MG63 (cell line): ENCODE measurements around the gene ACOT7. TPM values are rescaled to one million over a fixed set of nuclear protein-coding genes. Genes with fewer than 3 reads are reported as not detected.

ENCODE experiments used
- DNase-seq: peaks from one replicate; pipeline ENCODE4 v3.0.0-alpha.2; 2020
- H3K27me3 ChIP-seq: fragments of 250-450 bp; sonication (Bioruptor Pico); 2 replicates; pipeline ENCODE4 v1.5.1; 2020; ENCODE audit warnings: mild to moderate bottlenecking, moderate library complexity
- H3K36me3 ChIP-seq: fragments of 250-450 bp; sonication (Bioruptor Pico); 2 replicates; pipeline ENCODE4 v1.5.1; 2020; ENCODE audit warnings: mild to moderate bottlenecking, moderate library complexity
- H3K4me3 ChIP-seq: fragments of 250-450 bp; sonication (Bioruptor Pico); 2 replicates; pipeline ENCODE4 v1.5.1; 2020; ENCODE audit warnings: mild to moderate bottlenecking, moderate library complexity
- H3K9me3 ChIP-seq: fragments of 250-450 bp; sonication (Bioruptor Pico); 2 replicates; pipeline ENCODE4 v1.5.1; 2020; ENCODE audit warnings: mild to moderate bottlenecking, moderate library complexity
- total RNA-seq: library from RNA; depleted of rRNA; stranded (reverse); fragments of >200 nt; shearing (Covaris generic); gene quantifications from 2 replicates; pipeline ENCODE4 v1.2.3, GENCODE V29; 2014; ENCODE audit warnings: low replicate concordance

ACOT7 gene
- total RNA-seq, 1 experiment from 2014 or later = 91.4 TPM

DNA sequence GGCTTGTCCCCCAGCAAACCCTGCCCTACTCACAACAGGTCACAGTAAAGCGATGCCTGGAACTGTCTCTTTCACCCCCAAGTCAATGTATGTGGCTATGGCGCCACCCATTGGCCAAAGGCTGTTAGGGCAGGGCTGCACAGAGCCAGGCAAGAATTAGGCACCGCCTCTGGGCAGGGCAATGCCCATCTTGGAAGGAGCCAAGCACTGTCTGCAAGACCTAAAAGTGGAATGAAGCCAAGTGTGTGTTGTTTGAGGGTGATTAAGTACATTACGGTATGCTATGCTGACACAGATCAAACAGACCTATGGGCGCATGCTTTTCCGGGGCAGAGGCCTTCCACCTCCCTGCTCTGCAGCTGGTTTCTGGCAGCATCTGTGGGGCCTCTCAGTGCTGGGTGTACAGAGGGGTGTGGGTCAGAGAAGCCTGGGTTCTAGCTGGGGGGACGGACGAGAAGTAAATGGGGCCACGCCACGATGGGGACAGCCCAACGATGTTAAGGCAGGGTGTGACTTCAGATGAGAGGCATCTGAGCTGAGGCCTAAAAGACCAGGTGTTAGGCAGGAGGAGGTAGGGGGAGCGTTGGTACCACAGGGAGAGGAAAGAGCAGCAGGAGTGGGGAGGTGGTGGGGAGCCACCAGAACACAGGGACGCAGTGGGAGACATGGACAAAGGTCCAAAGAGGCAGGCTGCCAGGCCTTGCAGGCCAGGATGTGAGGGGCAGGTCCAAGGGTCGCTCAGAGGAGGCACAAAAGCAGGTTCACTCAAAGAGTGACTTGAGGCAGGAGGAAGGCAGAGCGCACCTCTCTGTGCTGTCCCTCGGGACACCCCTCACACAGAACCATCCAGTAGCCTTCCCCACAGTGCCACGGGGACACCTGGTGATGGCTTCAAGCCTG is 49.8 kb downstream of the ACOT7 start:
- Histone ChIP-seq H3K4me3 (no peak overlapping the region), H3K27me3 (no peaks in the 10 kb centered on the region), H3K9me3 (no peaks in the 10 kb centered on the region), H3K36me3 (peaks cover 5% of the 10 kb centered on the region)
- DNase-seq = peak; percentile 79

DNA sequence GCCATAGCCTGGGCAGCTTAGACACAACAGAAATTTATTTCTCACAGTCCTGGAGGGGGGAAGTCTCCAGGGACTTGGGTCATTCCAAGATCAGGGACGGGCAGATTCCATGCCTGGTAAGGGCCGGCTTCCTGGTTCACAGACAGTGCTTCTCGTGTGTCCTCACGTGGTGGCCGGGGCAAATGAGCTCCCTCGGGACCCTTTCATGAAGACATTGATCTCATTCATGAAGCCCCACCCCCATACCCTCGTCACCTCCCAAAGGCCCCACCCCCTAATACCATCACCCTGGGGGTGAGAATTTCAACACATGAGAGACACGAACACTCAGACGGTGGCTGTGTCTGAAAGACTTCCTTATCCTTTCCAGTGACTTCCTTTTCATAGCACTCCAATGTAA is 51.5 kb downstream of the ACOT7 start:
- H3K4me3 ChIP-seq = no peak overlapping the region
- no peak for DNase-seq
- H3K27me3 ChIP-seq = no peaks in the 10 kb centered on the region
- H3K9me3 ChIP-seq = no peaks in the 10 kb centered on the region
- H3K36me3 ChIP-seq = no peaks in the 10 kb centered on the region

DNA sequence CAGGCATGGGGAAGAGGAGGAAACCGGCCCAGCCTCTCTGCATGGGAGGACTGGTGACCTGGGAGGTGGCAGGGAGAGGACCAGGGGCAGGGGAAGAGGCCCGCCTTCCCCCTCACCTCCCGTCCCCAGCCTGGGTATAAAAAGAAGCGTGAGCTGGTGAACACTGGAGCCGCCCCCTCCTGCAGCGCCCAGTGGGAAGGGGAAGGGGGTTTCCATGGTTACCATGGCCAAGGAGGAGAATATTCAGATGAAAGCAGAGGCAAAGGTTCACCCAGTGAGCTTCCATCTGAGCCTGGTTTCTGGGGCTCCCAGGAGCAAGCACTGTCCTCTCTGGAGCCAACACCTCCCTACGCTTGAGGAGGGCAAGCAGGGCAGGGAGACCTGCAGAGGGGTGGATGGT is 54.9 kb downstream of the ACOT7 start:
- no peak overlapping the region for H3K4me3 ChIP-seq
- no peaks in the 10 kb centered on the region for H3K9me3 ChIP-seq
- no peaks in the 10 kb centered on the region for H3K27me3 ChIP-seq
- no peak for DNase-seq
- no peaks in the 10 kb centered on the region for H3K36me3 ChIP-seq

DNA sequence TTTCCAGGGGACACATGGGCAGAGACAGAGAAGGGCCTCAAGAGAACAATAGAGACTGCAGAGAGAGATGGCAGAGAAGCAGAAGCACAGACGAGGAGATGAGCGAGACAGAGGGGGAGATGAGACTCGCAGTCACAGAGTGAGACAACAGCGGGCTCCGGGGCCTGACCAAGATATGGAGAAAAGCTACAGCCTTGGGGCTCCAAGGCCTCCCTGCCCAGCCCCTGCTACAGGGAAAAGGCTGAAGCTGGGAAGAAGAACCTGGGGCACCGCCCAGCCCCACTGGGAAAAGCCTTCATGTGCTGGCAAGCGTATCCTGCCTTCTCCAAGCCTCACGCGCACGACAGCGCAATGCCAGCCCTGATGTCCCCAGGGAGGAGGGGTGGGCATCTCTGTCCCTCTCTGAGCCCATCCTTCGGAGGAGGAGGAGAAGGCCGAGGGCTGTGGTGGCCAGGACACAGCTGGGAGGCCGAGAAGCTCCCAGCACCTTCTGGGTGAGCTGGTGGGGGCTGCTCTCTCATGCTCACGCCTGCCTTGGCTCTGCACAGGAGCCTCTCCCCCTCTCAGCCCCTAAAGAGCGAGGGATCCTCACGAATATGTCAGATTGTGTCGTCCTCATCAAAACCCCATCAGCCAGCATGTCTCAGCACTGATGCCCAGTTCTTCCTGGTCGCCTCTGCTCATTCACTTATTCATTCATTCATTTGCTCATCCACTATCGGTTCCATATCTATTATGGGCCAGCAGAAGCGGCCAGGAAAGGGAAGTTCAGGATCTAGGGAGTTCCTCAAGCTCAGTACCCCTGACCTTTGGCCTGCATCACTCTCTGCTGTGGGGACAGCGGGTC is 56.6 kb downstream of the ACOT7 start:
- Histone ChIP-seq H3K36me3 (no peaks in the 10 kb centered on the region), H3K27me3 (no peaks in the 10 kb centered on the region), H3K9me3 (no peaks in the 10 kb centered on the region), H3K4me3 (no peak overlapping the region)
- DNase-seq = no peak

DNA sequence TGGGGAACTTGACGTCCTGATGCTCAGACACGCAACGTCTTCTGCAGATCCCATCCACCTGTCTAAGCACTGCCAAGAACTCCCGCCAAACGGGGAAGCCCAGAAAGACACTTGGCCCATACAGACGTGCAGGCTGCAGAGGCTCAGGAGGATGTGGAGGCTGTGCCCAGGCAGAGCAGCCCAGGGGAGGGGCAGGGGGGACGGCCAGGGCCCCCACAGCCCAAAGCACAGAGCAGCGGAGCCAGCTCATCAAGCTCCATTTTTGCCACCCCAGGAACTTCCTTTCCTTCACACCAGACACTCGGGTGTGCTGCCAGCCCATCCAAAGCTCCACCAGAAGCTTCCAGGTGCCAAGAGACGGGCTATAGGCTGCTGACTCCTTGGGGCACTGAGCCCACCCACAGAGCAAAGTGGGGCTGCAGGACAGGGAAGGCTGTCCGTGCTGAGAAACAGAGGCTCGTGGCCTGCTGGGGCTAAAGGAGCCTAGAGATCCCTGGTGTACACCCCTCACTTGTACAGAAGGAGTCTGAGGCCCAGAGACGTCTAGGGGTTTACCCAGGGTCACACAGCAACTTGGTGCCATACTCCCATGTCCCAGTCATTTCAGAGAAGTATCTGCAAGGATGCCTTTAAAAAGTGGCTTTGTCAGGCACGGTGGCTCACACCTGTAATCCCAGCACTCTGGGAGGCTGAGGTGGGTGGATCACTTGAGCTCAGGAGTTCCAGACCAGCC is 59.1 kb downstream of the ACOT7 start:
- Histone ChIP-seq H3K4me3 (no peak overlapping the region), H3K27me3 (no peaks in the 10 kb centered on the region), H3K36me3 (no peaks in the 10 kb centered on the region), H3K9me3 (no peaks in the 10 kb centered on the region)
- DNase-seq = no peak

DNA sequence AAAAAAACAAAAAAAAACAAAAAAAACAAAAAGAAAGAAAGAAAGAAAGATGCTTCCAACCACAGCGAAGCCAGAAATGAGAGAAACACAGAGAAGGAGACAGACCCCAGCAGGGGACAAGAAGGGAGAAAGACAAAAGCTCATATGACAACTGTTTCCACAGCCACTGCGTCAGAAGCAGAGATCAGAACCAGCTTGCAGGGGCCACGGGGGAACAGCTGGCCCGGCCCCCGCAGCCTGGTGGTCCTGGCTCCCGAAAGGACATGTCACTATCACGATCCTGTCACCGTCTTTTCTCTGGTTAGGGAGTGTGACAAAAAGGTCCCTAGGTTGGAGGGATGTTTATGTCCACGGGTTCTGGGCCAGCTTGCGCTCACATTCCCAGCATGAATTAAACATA is 60.7 kb downstream of the ACOT7 start:
- Histone ChIP-seq H3K36me3 (peaks cover 5% of the 10 kb centered on the region; the same call in 1 of the 2 replicates), H3K9me3 (no peaks in the 10 kb centered on the region), H3K4me3 (no peak overlapping the region), H3K27me3 (no peaks in the 10 kb centered on the region)
- DNase-seq = no peak

DNA sequence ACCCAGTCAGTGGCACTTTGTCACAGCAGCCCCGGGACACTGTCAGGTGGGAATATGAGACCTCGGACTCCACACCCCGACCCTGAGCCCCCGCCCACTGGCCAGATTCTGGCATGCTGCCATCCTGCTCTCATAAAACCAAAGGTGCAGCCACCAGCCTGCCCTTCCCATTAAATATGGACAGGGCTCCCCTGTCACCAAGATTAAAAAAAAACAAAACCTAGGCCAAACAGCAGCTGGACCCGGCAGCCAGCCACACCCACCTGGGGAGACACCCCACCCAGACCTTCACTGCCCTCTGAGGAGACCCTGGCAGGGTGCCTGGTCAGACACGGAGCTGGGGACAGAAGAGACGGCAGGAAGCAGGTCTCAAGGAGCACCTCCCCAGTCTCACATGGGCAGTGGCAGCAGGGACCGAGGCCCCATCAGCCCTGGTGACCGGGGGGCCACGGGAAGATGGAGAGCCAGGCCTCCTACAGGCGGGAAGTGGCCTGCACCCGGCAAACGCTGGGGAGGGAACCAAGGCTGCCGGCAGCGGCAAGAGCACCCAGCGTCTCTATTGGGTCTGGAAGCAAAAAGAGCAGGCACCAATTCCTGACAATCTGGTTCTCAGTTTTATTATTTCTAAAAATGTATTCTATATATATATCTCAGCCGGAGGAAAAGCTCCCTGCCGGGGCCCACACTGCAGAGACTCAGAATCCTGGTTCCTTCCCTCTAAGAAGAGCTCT is 61.9 kb downstream of the ACOT7 start:
- no peak for DNase-seq
- H3K27me3 ChIP-seq = no peaks in the 10 kb centered on the region

DNA sequence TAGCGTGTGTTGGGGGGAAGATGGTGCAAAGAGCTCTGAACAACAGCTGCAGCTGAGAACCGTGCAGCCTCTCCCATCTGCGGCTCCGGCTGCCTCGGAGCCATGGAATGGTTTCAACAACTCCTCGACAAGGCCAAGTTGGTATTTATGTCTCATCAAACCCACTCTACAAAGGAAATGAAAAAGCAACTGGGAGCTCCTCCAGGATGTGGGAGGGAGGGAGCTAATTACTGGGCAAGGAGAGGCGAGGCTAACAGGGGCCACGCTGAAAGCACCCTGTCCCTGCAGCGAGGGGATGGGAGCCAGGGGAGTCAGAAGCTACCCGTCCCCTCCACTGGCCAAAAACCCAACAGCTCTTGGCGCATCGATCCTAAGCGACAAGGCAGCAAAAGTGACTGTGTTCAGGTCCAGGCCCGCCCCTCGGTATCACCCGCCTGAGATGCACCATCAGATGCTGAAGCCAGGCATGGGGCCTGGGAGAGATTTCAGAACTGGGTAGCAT is 63.1 kb downstream of the ACOT7 start:
- DNase-seq = peak; percentile 80
- no peak overlapping the region for H3K4me3 ChIP-seq
- peaks cover 17% of the 10 kb centered on the region; the same call in 1 of the 2 replicates for H3K36me3 ChIP-seq
- no peaks in the 10 kb centered on the region for H3K27me3 ChIP-seq
- no peaks in the 10 kb centered on the region for H3K9me3 ChIP-seq

More for the DNA sequence above, 61.9 kb downstream of the ACOT7 start:
- no peak overlapping the region for H3K4me3 ChIP-seq
- peaks cover 11% of the 10 kb centered on the region; the same call in 1 of the 2 replicates for H3K36me3 ChIP-seq
- no peaks in the 10 kb centered on the region for H3K9me3 ChIP-seq

DNA sequence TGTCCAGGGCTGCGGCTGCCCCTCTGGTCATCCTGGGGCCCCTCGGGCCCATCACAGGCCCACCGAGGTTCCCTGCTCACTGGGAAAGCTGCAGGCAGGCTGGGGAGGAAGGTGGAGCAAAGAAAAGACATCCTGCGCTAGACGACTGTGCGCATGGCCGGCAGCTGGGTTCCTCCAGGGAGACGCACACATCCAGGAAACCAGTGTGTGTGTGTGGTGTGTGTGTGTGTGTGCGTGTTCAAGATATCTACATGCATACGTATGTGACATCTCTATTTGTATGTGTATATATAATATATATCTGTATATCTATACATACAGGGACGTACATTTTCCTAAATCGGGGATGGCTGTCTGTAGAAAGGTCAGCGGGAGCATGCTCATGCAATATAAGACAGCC is 63.7 kb downstream of the ACOT7 start:
- DNase-seq = no peak
- peaks cover 17% of the 10 kb centered on the region; the same call in 1 of the 2 replicates for H3K36me3 ChIP-seq
- no peak overlapping the region for H3K4me3 ChIP-seq
- no peaks in the 10 kb centered on the region for H3K27me3 ChIP-seq
- no peaks in the 10 kb centered on the region for H3K9me3 ChIP-seq

DNA sequence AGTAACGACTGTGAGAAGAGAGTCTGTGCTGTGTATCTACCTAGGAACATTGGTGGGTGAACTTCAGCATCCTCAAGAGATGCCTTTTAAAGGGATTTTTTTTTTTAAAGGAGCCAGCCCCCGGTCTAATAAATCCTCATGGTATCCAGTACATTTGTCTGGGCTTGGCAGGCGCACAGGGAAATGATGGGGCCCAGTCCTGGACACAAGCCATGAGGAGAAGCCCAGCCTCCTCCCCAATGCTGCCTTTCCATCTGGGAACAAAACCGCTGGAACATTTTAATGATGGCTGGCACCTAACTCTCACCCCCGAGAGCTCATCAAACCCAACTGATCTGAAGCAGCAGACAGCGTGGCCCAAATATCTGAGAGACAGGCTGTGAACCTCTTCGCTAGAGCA is 64.2 kb downstream of the ACOT7 start:
- DNase-seq = peak; percentile 42
- Histone ChIP-seq H3K9me3 (no peaks in the 10 kb centered on the region), H3K4me3 (no peak overlapping the region), H3K27me3 (no peaks in the 10 kb centered on the region), H3K36me3 (peaks cover 17% of the 10 kb centered on the region; the same call in 1 of the 2 replicates)

DNA sequence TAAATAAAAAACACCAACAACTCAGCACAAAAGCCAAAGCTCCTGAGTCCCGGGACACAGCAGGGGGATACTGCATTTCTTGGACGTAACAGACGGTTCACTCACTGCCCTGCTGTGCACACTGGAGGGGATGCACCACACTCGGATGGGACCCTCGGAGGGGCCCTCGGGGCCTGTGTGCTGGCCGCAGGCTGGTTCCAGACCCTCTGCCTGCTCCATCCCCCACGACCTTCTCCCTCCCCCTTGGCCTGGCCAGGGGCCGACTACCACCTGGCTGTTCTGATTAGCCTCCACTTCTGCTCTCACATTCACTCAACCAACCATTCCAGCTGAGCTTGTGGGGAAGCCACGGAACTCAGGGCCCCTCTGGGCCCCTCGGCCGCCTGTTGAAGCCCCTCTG is 64.9 kb downstream of the ACOT7 start:
- Histone ChIP-seq H3K4me3 (no peak overlapping the region), H3K27me3 (no peaks in the 10 kb centered on the region), H3K9me3 (no peaks in the 10 kb centered on the region), H3K36me3 (peaks cover 17% of the 10 kb centered on the region; the same call in 1 of the 2 replicates)
- no peak for DNase-seq

DNA sequence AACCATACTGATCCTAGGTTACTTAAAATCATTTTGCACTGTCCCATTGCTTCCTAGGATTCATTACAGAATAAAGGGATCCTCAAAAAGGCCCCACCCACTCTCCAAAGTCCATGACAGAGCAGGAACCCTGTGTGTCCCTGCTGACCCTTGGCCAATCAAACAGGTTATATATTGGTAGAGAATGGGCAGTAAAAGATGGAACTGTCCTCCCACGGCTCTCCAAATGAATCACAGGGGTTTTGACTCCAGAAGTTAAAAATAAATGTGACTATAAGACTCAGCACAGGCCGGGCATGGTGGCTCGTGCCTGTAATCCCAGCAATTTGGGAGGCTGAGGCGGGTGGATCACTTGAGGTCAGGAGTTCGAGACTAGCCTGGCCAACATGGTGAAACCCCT is 65.5 kb downstream of the ACOT7 start:
- Histone ChIP-seq H3K36me3 (peaks cover 17% of the 10 kb centered on the region; the same call in 1 of the 2 replicates), H3K27me3 (no peaks in the 10 kb centered on the region), H3K4me3 (no peak overlapping the region), H3K9me3 (no peaks in the 10 kb centered on the region)
- DNase-seq = peak; percentile 24

DNA sequence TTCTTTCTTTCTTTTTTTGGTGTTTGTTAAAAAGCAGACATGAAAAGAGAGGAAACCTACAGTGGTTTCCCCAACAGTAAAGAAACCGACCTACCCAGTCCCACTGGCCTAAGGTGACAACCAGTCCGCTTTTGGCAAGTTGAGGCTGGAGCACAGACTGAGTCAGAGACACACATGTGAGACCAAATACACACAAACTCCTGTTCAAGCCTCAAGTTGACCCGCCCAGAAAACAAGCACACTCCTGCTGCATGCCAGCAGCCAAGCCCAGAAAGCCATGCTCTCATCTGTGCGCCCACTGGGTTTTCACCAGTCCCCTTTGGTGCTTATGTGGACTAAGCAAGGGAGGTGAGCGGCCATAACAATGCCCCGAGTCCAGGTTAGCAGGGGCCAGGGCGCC is 68.1 kb downstream of the ACOT7 start:
- DNase-seq = no peak
- Histone ChIP-seq H3K4me3 (no peak overlapping the region), H3K36me3 (peaks cover 17% of the 10 kb centered on the region; the same call in 1 of the 2 replicates), H3K9me3 (no peaks in the 10 kb centered on the region), H3K27me3 (no peaks in the 10 kb centered on the region)

DNA sequence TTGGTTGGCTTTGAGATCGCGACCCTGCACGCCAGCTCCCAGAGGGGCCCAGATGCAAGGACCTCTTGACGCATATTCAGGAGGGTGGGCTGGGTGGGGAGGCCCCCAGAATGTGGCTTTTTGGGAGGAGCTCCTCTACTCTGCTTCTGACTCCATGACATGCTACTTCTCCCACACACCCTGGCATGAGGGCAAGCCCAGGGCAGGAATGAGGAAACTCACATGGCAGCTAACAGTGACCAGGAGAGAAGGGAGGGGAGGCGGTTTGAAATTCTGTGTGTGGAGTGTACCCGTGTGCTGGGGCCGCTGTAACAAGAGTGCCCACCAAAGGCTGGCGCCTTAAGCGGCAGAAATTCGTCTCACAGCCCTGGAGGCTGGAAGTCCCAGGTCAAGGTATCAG is 71.4 kb downstream of the ACOT7 start:
- no peaks in the 10 kb centered on the region for H3K9me3 ChIP-seq
- H3K36me3 ChIP-seq = peaks cover 7% of the 10 kb centered on the region; the same call in 1 of the 2 replicates
- H3K4me3 ChIP-seq = no peak overlapping the region
- H3K27me3 ChIP-seq = no peaks in the 10 kb centered on the region
- no peak for DNase-seq

DNA sequence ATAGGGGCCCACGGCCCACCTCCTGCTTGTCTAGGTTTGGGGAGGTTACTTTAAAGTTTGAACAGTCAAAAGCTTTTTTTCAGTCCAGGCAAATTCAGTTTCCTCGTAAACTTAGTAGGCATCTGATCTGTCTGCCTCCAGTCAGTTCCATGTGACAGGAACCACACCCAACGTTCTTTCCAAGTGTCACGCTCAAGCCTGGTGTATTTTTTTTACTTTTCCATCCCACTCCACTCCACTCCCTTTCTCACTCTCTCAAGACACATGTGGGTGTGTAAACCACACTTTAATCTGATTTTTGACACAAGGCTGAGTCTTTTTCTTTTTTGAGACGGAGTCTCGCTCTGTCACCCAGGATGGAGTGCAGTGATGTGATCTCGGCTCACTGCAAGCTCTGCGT is 72.4 kb downstream of the ACOT7 start:
- Histone ChIP-seq H3K4me3 (no peak overlapping the region), H3K36me3 (peaks cover 6% of the 10 kb centered on the region), H3K9me3 (no peaks in the 10 kb centered on the region), H3K27me3 (no peaks in the 10 kb centered on the region)
- DNase-seq = no peak
